Loucy (cell line): Measurements from ENCODE around the gene MYO5B.

Source experiments
- H2AFZ ChIP-seq: fragments of 200-600 bp; sonication (generic); 2 replicates; pipeline ENCODE4 v1.6.0; 2016; ENCODE audit warnings: antibody characterized with exemption, mild to moderate bottlenecking, low read length, moderate library complexity
- H3F3A ChIP-seq: fragments of 200-600 bp; 2 replicates; pipeline ENCODE4 v1.6.0; 2016; ENCODE audit warnings: antibody characterized with exemption, low read depth, mild to moderate bottlenecking
- H3K27me3 ChIP-seq: fragments of 200-600 bp; sonication (generic); 2 replicates; pipeline ENCODE4 v1.6.1; 2014; ENCODE audit warnings: low read length, mild to moderate bottlenecking; ENCODE audit not compliant: insufficient read depth, poor library complexity, severe bottlenecking
- H3K36me3 ChIP-seq: fragments of 200-600 bp; sonication (generic); 2 replicates; pipeline ENCODE4 v1.6.1; 2016; ENCODE audit warnings: low read length; ENCODE audit not compliant: insufficient read depth
- H3K4me1 ChIP-seq: fragments of 200-600 bp; sonication (generic); 2 replicates; pipeline ENCODE4 v1.5.1; 2014; ENCODE audit warnings: low read length, mild to moderate bottlenecking; ENCODE audit not compliant: insufficient read depth, poor library complexity, severe bottlenecking
- H3K4me2 ChIP-seq: fragments of 200-600 bp; sonication (generic); 2 replicates; pipeline ENCODE4 v1.6.0; 2014; ENCODE audit warnings: antibody characterized with exemption, low read length, low read depth, mild to moderate bottlenecking; ENCODE audit not compliant: poor library complexity, severe bottlenecking
- H3K4me3 ChIP-seq: fragments of 200-600 bp; sonication (generic); 2 replicates; pipeline ENCODE4 v1.5.1; 2014; ENCODE audit warnings: low read length, mild to moderate bottlenecking, mixed read lengths; ENCODE audit not compliant: poor library complexity, severe bottlenecking
- H3K79me2 ChIP-seq: fragments of 200-600 bp; sonication (generic); 2 replicates; pipeline ENCODE4 v1.6.1; 2014; ENCODE audit warnings: low read length; ENCODE audit not compliant: insufficient read depth
- H3K9ac ChIP-seq: fragments of 200-600 bp; sonication (generic); 2 replicates; pipeline ENCODE4 v1.6.0; 2014; ENCODE audit warnings: mild to moderate bottlenecking, low read depth, low read length, moderate library complexity; ENCODE audit not compliant: poor library complexity, severe bottlenecking
- H3K9me2 ChIP-seq: fragments of 200-600 bp; sonication (generic); replicated peaks from 2 replicates; pipeline ENCODE4 v1.6.1; 2016; ENCODE audit warnings: low read depth, low read length, mixed read lengths
- H3K9me3 ChIP-seq: fragments of 200-600 bp; sonication (generic); 2 replicates; pipeline ENCODE4 v1.6.1; 2014; ENCODE audit warnings: mild to moderate bottlenecking, antibody characterized with exemption, low read length, low read depth; ENCODE audit not compliant: insufficient read depth
- H4K20me1 ChIP-seq: fragments of 200-600 bp; sonication (generic); 2 replicates; pipeline ENCODE4 v1.6.0; 2014; ENCODE audit warnings: antibody characterized with exemption, low read length, mild to moderate bottlenecking; ENCODE audit not compliant: insufficient read depth, poor library complexity, severe bottlenecking
- CTCF ChIP-seq: fragments of 200-600 bp; sonication (generic); conservative IDR thresholded peaks from 2 replicates; pipeline ENCODE4 v1.5.1; 2014; ENCODE audit warnings: mild to moderate bottlenecking, antibody characterized with exemption, low read length
- EZH2phosphoT487 ChIP-seq: fragments of 200-600 bp; IDR thresholded peaks from 2 replicates; pipeline ENCODE4 v1.6.1; 2018; ENCODE audit warnings: antibody characterized with exemption, mild to moderate bottlenecking, moderate library complexity, borderline replicate concordance

The MYO5B gene

GRCh38 chr18:50179465-50179864 lies 15.5 kb downstream of the MYO5B start:
- Histone ChIP-seq H3K4me2 (no peak overlapping the region), H3K9ac (no peak overlapping the region), H3K9me3 (no peaks in the 10 kb centered on the region), H3K79me2 (no peaks in the 10 kb centered on the region), H2AFZ (no peak overlapping the region), H3K36me3 (no peaks in the 10 kb centered on the region), H3K27me3 (no peaks in the 10 kb centered on the region), H3K4me3 (no peak overlapping the region), H4K20me1 (no peaks in the 10 kb centered on the region), H3F3A (no peaks in the 10 kb centered on the region), H3K4me1 (no peaks in the 10 kb centered on the region), H3K9me2 (no peaks in the 10 kb centered on the region)
- no peak for TF ChIP-seq CTCF
- TF ChIP-seq EZH2phosphoT487: no peak

- no peaks in the 10 kb centered on the region for H3K79me2 ChIP-seq
- TF ChIP-seq EZH2phosphoT487 (no peak), CTCF (no peak)
- H3K36me3 ChIP-seq: no peaks in the 10 kb centered on the region
- no peaks in the 10 kb centered on the region for H3K27me3 ChIP-seq
- no peaks in the 10 kb centered on the region for H3K9me3 ChIP-seq
- no peaks in the 10 kb centered on the region for H3K4me1 ChIP-seq
- H3K9me2 ChIP-seq: no peaks in the 10 kb centered on the region
- no peaks in the 10 kb centered on the region for H4K20me1 ChIP-seq
- H3K9ac ChIP-seq: no peak overlapping the region
- H2AFZ ChIP-seq: no peak overlapping the region
- no peak overlapping the region for H3K4me2 ChIP-seq
- no peaks in the 10 kb centered on the region for H3F3A ChIP-seq
- no peak overlapping the region for H3K4me3 ChIP-seq
Measured at GRCh38 chr18:50177294-50177992, 17.5 kb downstream of the MYO5B start.

GRCh38 chr18:50172367-50172766 lies 22.6 kb downstream of the MYO5B start:
- Histone ChIP-seq H3K27me3 (no peaks in the 10 kb centered on the region), H3K9me2 (no peaks in the 10 kb centered on the region), H3K4me2 (no peak overlapping the region), H3F3A (no peaks in the 10 kb centered on the region), H3K4me1 (no peaks in the 10 kb centered on the region), H3K4me3 (no peak overlapping the region), H3K9me3 (no peaks in the 10 kb centered on the region), H3K36me3 (no peaks in the 10 kb centered on the region), H3K79me2 (no peaks in the 10 kb centered on the region), H2AFZ (no peak overlapping the region), H4K20me1 (no peaks in the 10 kb centered on the region), H3K9ac (no peak overlapping the region)
- TF ChIP-seq CTCF (no peak), EZH2phosphoT487 (no peak)
